RWPE2 (cell line): ENCODE results near the gene APOBEC2.

Experiments used
- ATAC-seq: fragments of 200-7000 bp; cut with Tn5 transposase; 3 replicates; pipeline ENCODE4 v1.9.1; 2021; ENCODE audit warnings: low read depth
- DNase-seq: peaks from one replicate; pipeline ENCODE4 v3.0.0-alpha.2; 2020; ENCODE audit warnings: low spot score
- H3K27ac ChIP-seq: fragments of 450-650 bp; 2 replicates; pipeline ENCODE4 v1.5.1; 2017; ENCODE audit warnings: mild to moderate bottlenecking; ENCODE audit not compliant: poor library complexity, severe bottlenecking
- H3K27me3 ChIP-seq: fragments of 250-450 bp; sonication (Bioruptor Pico); 2 replicates; pipeline ENCODE4 v1.5.1; 2021; ENCODE audit warnings: mild to moderate bottlenecking, moderate library complexity; ENCODE audit not compliant: insufficient read depth, poor library complexity, severe bottlenecking
- H3K36me3 ChIP-seq: fragments of 250-450 bp; sonication (Bioruptor Pico); 2 replicates; pipeline ENCODE4 v1.5.1; 2020; ENCODE audit warnings: low read depth, mild to moderate bottlenecking, moderate library complexity
- H3K4me1 ChIP-seq: fragments of 250-450 bp; sonication (Bioruptor Pico); 2 replicates; pipeline ENCODE4 v1.5.1; 2021; ENCODE audit warnings: mild to moderate bottlenecking, moderate library complexity; ENCODE audit not compliant: insufficient read depth, poor library complexity, severe bottlenecking
- H3K4me3 ChIP-seq: fragments of 250-450 bp; sonication (Bioruptor Pico); 2 replicates; pipeline ENCODE4 v1.5.1; 2021; ENCODE audit warnings: mild to moderate bottlenecking, moderate library complexity; ENCODE audit not compliant: severe bottlenecking
- H3K9me3 ChIP-seq: fragments of 250-450 bp; sonication (Bioruptor Pico); 2 replicates; pipeline ENCODE4 v1.5.1; 2021; ENCODE audit warnings: mild to moderate bottlenecking, moderate library complexity; ENCODE audit not compliant: severe bottlenecking
- CTCF ChIP-seq: fragments of 450-650 bp; IDR thresholded peaks from one replicate; pipeline ENCODE4 v1.5.1; 2017; ENCODE audit warnings: mild to moderate bottlenecking, moderate library complexity; ENCODE audit not compliant: poor library complexity, severe bottlenecking

APOBEC2 gene

GRCh38 chr6:41036186-41036585, 16.8 kb upstream of the APOBEC2 start:
- ATAC-seq (peak; percentile 82), DNase-seq (no peak)
- peaks cover 42% of the 10 kb centered on the region for H3K4me1 ChIP-seq
- TF ChIP-seq CTCF, result no peak
- H3K9me3 ChIP-seq, result no peaks in the 10 kb centered on the region
- no peak overlapping the region for H3K4me3 ChIP-seq
- H3K36me3 ChIP-seq, result no peaks in the 10 kb centered on the region
- H3K27ac ChIP-seq, result peak overlapping the region; percentile 29
- H3K27me3 ChIP-seq, result no peaks in the 10 kb centered on the region

- peaks cover 43% of the 10 kb centered on the region for H3K4me1 ChIP-seq
- H3K4me3 ChIP-seq, result no peak overlapping the region
- ATAC-seq (peak; percentile 20; the same call in 2 of the 3 replicates), DNase-seq (no peak)
- no peaks in the 10 kb centered on the region for H3K27me3 ChIP-seq
- H3K9me3 ChIP-seq, result no peaks in the 10 kb centered on the region
- no peak for TF ChIP-seq CTCF
- H3K36me3 ChIP-seq, result no peaks in the 10 kb centered on the region
- H3K27ac ChIP-seq, result peak overlapping the region; percentile 29
Measured at GRCh38 chr6:41036601-41037000, 16.4 kb upstream of the APOBEC2 start.

- Histone ChIP-seq H3K27ac (no peak overlapping the region), H3K36me3 (no peaks in the 10 kb centered on the region), H3K9me3 (no peaks in the 10 kb centered on the region), H3K4me1 (peaks cover 43% of the 10 kb centered on the region), H3K27me3 (no peaks in the 10 kb centered on the region), H3K4me3 (no peak overlapping the region)
- no peak for TF ChIP-seq CTCF
- DNase-seq (no peak), ATAC-seq (no peak)
Measured at GRCh38 chr6:41037107-41037900, 15.7 kb upstream of the APOBEC2 start.

- Histone ChIP-seq H3K4me1 (peaks cover 43% of the 10 kb centered on the region), H3K27ac (no peak overlapping the region), H3K9me3 (no peaks in the 10 kb centered on the region), H3K4me3 (no peak overlapping the region), H3K36me3 (no peaks in the 10 kb centered on the region), H3K27me3 (no peaks in the 10 kb centered on the region)
- DNase-seq (no peak), ATAC-seq (no peak)
- TF ChIP-seq CTCF, result no peak
Measured at GRCh38 chr6:41038205-41038604, 14.8 kb upstream of the APOBEC2 start.
